ENCODE data around the gene GLIS1.

Gene GLIS1

DNA sequence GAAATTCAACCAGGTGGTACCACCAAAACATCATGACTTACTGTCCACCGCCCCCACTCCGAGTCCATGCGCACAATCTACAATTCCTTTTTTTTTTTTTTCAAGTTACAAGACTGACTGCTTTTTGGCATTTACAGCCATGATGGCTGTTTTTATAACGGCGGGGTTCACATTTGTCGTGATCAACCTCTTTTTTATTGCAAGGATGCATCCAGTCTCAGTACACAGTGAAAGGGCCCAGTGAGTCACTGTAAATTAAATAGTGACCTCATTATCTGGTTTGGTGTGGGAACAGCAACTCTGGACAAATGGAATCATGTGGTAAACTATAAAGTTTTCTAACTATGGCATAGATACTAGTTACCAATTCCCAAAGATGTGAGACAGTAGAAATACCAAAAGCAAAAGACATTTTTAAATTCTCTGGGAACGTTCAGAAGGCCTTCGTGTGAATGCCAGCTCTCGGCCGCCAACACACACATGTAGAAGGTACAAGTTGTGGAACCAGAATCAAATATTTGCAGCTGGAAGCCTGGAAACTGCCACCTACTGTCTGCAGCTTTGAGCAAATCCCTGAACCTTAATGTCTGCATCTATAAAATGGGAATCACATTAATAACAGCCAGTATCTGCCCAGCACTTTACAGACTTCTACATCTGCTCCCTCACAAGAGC lies 4.9 kb downstream of the GLIS1 start:
- TF ChIP-seq CTCF (IDR thresholded peaks at IDR 0.05; ENCODE audit: extremely low read depth, insufficient read depth, missing control alignments): no peak
- DNase-seq (ENCODE audit: low spot score): no peak

DNA sequence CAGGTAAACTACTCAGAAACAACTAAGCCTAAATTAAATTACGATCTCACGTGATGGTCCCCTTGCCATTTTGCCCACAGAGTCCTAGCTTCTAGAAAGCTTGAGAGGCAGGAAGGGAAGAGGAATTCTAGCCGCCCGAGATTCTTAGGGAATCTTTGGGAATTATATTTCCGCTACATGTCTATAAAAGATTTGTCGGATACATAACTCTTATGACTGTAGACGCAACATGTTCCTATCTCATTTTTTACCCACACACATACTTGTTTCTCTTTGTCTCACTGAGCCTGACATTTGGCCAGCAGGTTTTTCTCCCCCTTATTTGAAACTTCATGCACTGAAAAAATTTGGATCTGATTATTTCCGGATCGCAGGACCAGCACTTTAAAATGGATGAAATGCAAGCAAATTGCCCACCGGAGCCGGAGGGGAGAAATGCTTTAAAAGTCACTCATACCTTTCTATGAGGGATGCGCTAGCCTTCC lies 5.5 kb downstream of the GLIS1 start:
- no peak for DNase-seq (ENCODE audit: low spot score)
- TF ChIP-seq CTCF (IDR thresholded peaks at IDR 0.05; ENCODE audit: extremely low read depth, insufficient read depth, missing control alignments): no peak
- in situ Hi-C loops (cut with MboI; ENCODE audit: low pct_unique_long_range_greater_than_20kb, low sequenced_read_pairs, unreplicated experiment): no loop called here

More for the DNA sequence above, 4.9 kb downstream of the GLIS1 start:
- in situ Hi-C loops (cut with MboI; ENCODE audit: low pct_unique_long_range_greater_than_20kb, low sequenced_read_pairs, unreplicated experiment): no loop called here

- DNase-seq (ENCODE audit: low spot score): no peak
- no peak for TF ChIP-seq CTCF (IDR thresholded peaks at IDR 0.05; ENCODE audit: extremely low read depth, insufficient read depth, missing control alignments)
- in situ Hi-C loops (cut with MboI; ENCODE audit: low pct_unique_long_range_greater_than_20kb, low sequenced_read_pairs, unreplicated experiment): no loop called here
These were observed 6.0 kb downstream of the GLIS1 start for GRCh38 chr1:53732912-53733317.

- no peak for DNase-seq (ENCODE audit: low spot score)
- in situ Hi-C loops (cut with MboI; ENCODE audit: low pct_unique_long_range_greater_than_20kb, low sequenced_read_pairs, unreplicated experiment): no loop called here
- no peak for TF ChIP-seq CTCF (IDR thresholded peaks at IDR 0.05; ENCODE audit: extremely low read depth, insufficient read depth, missing control alignments)
These were observed 6.6 kb downstream of the GLIS1 start for GRCh38 chr1:53732409-53732808.

- TF ChIP-seq CTCF (IDR thresholded peaks at IDR 0.05; ENCODE audit: extremely low read depth, insufficient read depth, missing control alignments): no peak
- in situ Hi-C loops (cut with MboI; ENCODE audit: low pct_unique_long_range_greater_than_20kb, low sequenced_read_pairs, unreplicated experiment): no loop called here
- DNase-seq (ENCODE audit: low spot score): no peak
These were observed 7.1 kb downstream of the GLIS1 start for GRCh38 chr1:53731779-53732305.

GRCh38 chr1:53731043-53731600 lies 7.8 kb downstream of the GLIS1 start:
- no peak for DNase-seq (ENCODE audit: low spot score)
- in situ Hi-C loops (cut with MboI; ENCODE audit: low pct_unique_long_range_greater_than_20kb, low sequenced_read_pairs, unreplicated experiment): no loop called here
- TF ChIP-seq CTCF (IDR thresholded peaks at IDR 0.05; ENCODE audit: extremely low read depth, insufficient read depth, missing control alignments): no peak

All from GM13977 (cell line).